HepG2 (cell line): Measurements from ENCODE around the gene KDM1B. TPM values are rescaled to one million over a fixed set of nuclear protein-coding genes. Genes with fewer than 3 reads are reported as not detected.
A peak's percentile ranks its signal among the peaks of the same experiment; 100 is the strongest.

Source experiments
- GATA4 ChIP-seq: sonication (generic); IDR thresholded peaks from 2 replicates; pipeline ENCODE4 v1.6.1; 2016; ENCODE audit warnings: antibody characterized with exemption, low read depth, borderline replicate concordance
- GFI1 ChIP-seq: sonication (generic); formaldehyde crosslinking; IDR thresholded peaks from 2 replicates; pipeline ENCODE4 v1.5.0; 2020; ENCODE audit warnings: missing genetic modification reagents, mild to moderate bottlenecking, borderline replicate concordance
- RCOR2 ChIP-seq: IDR thresholded peaks from 2 replicates; pipeline ENCODE4 v1.6.1; 2016; ENCODE audit warnings: missing biosample characterization, missing genetic modification reagents
- RNF2 ChIP-seq: fragments of 450-650 bp; conservative IDR thresholded peaks from 2 replicates; pipeline ENCODE4 v1.6.1; 2016; ENCODE audit warnings: low read depth
- RXRB ChIP-seq: IDR thresholded peaks from 2 replicates; pipeline ENCODE4 v1.6.1; 2016; ENCODE audit warnings: borderline replicate concordance, missing genetic modification reagents, missing compliant biosample characterization
- THAP11 ChIP-seq: IDR thresholded peaks from 2 replicates; pipeline ENCODE4 v1.6.1; 2016; ENCODE audit warnings: missing biosample characterization, missing genetic modification reagents
- ZFP36L2 ChIP-seq: sonication (generic); formaldehyde crosslinking; IDR thresholded peaks from 2 replicates; pipeline ENCODE4 v1.4.0; 2020; ENCODE audit warnings: missing genetic modification reagents
- ZNF253 ChIP-seq: sonication (generic); formaldehyde crosslinking; IDR thresholded peaks from 2 replicates; pipeline ENCODE4 v1.8.0; 2022; ENCODE audit warnings: mild to moderate bottlenecking, missing genetic modification reagents, borderline replicate concordance
- ZNF296 ChIP-seq: sonication (generic); formaldehyde crosslinking; conservative IDR thresholded peaks from 2 replicates; pipeline ENCODE4 v1.5.0; 2020; ENCODE audit warnings: mild to moderate bottlenecking, missing genetic modification reagents
- ZNF570 ChIP-seq: sonication (generic); formaldehyde crosslinking; IDR thresholded peaks from 2 replicates; pipeline ENCODE4 v1.4.0; 2020; ENCODE audit warnings: mild to moderate bottlenecking, missing genetic modification reagents, borderline replicate concordance
- ZNF614 ChIP-seq: IDR thresholded peaks from 2 replicates; pipeline ENCODE4 v1.6.1; 2018; ENCODE audit warnings: missing biosample characterization, missing genetic modification reagents, inconsistent platforms, borderline replicate concordance
- polyA plus RNA-seq, 8 experiments: library from polyadenylated mRNA; depleted of rRNA in 3 of 8; stranded (reverse) in 7 of 8; unstranded in 1 of 8; fragments of >200 nt; fragmentation: Illumina TruSeq in 4 of 8; extraction: Trizol in 4 of 8; gene quantifications; 2 replicates each; pipeline versions ENCODE4 v1.2.1 to v1.2.3, GENCODE V29; 2011 to 2016; ENCODE audit warnings: low read depth in 4 of 8, missing spikeins in 1 of 8, mixed read lengths in 1 of 8; ENCODE audit not compliant: insufficient read depth in 1 of 8
- total RNA-seq, 5 experiments: library from RNA; depleted of rRNA; stranded (reverse); fragments of >200 nt; fragmentation: Illumina TruSeq; extraction: Trizol; gene quantifications; 2 replicates each; pipeline ENCODE4 v1.2.3, GENCODE V29; 2016; ENCODE audit warnings: low read depth in 1 of 5
- TF ChIP-seq, protein P1 (sequence below): sonication (generic); formaldehyde crosslinking; IDR thresholded peaks from 2 replicates; pipeline ENCODE4 v1.4.0; 2020; ENCODE audit warnings: mild to moderate bottlenecking, missing genetic modification reagents, borderline replicate concordance
- TF ChIP-seq, protein P2 (sequence below): sonication (generic); formaldehyde crosslinking; IDR thresholded peaks from 2 replicates; pipeline ENCODE4 v1.8.1; 2023; ENCODE audit warnings: mild to moderate bottlenecking, missing genetic modification reagents
- TF ChIP-seq, protein P3 (sequence below): sonication (generic); formaldehyde crosslinking; IDR thresholded peaks from 2 replicates; pipeline ENCODE4 v1.5.1; 2020; ENCODE audit warnings: mild to moderate bottlenecking, missing genetic modification reagents
- TF ChIP-seq, protein P4 (sequence below): IDR thresholded peaks from 2 replicates; pipeline ENCODE4 v1.6.1; 2016; ENCODE audit warnings: mild to moderate bottlenecking, missing biosample characterization, missing genetic modification reagents
- TF ChIP-seq, protein P5 (sequence below): sonication (generic); formaldehyde crosslinking; IDR thresholded peaks from 2 replicates; pipeline ENCODE4 v1.5.0; 2020; ENCODE audit warnings: missing genetic modification reagents
- TF ChIP-seq, protein P6 (sequence below): sonication (generic); formaldehyde crosslinking; IDR thresholded peaks from 2 replicates; pipeline ENCODE4 v1.8.1; 2023; ENCODE audit warnings: missing genetic modification reagents, inconsistent platforms, borderline replicate concordance

KDM1B gene
- total and polyA plus RNA-seq, 2 of the 13 experiments (the other 11 are each of a cell fraction or from before 2014, with no cell fraction given) = 9.8 to 13.2 TPM

DNA sequence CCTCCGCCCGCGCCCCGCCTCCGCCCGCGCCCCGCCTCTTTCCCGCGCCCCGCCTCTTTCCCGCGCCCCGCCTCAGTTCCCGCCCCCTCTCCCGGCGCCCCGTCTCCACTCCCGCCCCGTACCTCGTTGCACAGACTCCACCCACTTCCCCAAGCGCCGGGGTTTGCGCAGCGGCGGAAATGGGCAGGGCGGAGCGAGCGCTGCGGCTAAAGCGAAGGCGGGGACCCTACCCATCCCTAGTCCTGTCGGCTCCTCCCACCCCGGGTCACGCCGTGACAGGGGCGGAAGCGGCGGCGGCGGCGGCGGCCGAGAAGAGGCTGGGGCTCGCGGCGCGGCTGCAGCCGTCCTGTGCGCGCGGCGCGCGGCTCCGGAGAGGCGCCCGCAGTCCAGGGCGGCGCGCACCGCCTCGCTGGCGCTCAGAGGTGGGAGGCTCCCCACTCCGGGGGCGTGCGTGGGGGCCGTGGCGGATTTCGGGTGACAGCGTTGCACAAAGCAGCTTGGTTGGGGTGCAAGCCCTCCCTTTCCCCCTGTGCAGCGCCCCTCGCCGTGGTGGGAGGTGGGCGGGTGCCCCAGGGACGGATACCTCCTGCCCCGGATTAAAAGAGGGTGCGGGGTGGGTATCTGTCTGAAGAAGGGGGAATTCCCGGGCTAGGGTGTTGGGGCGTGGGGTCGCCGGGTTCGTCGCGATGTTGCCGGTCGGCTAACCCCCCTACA lies at the start of gene KDM1B (continued):
- TF ChIP-seq, protein P1, sequence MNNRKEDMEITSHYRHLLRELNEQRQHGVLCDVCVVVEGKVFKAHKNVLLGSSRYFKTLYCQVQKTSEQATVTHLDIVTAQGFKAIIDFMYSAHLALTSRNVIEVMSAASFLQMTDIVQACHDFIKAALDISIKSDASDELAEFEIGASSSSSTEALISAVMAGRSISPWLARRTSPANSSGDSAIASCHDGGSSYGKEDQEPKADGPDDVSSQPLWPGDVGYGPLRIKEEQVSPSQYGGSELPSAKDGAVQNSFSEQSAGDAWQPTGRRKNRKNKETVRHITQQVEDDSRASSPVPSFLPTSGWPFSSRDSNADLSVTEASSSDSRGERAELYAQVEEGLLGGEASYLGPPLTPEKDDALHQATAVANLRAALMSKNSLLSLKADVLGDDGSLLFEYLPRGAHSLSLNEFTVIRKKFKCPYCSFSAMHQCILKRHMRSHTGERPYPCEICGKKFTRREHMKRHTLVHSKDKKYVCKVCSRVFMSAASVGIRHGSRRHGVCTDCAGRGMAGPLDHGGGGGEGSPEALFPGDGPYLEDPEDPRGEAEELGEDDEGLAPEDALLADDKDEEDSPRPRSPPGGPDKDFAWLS = no peak
- 0 out of 2 replicates have a peak, but pooled peaks have one; percentile 51 for TF ChIP-seq RNF2
- TF ChIP-seq, protein P2, sequence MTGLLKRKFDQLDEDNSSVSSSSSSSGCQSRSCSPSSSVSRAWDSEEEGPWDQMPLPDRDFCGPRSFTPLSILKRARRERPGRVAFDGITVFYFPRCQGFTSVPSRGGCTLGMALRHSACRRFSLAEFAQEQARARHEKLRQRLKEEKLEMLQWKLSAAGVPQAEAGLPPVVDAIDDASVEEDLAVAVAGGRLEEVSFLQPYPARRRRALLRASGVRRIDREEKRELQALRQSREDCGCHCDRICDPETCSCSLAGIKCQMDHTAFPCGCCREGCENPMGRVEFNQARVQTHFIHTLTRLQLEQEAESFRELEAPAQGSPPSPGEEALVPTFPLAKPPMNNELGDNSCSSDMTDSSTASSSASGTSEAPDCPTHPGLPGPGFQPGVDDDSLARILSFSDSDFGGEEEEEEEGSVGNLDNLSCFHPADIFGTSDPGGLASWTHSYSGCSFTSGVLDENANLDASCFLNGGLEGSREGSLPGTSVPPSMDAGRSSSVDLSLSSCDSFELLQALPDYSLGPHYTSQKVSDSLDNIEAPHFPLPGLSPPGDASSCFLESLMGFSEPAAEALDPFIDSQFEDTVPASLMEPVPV (CRISPR knock-in tag) = no peak; the same call in 1 of the 2 replicates
- TF ChIP-seq, protein P3, sequence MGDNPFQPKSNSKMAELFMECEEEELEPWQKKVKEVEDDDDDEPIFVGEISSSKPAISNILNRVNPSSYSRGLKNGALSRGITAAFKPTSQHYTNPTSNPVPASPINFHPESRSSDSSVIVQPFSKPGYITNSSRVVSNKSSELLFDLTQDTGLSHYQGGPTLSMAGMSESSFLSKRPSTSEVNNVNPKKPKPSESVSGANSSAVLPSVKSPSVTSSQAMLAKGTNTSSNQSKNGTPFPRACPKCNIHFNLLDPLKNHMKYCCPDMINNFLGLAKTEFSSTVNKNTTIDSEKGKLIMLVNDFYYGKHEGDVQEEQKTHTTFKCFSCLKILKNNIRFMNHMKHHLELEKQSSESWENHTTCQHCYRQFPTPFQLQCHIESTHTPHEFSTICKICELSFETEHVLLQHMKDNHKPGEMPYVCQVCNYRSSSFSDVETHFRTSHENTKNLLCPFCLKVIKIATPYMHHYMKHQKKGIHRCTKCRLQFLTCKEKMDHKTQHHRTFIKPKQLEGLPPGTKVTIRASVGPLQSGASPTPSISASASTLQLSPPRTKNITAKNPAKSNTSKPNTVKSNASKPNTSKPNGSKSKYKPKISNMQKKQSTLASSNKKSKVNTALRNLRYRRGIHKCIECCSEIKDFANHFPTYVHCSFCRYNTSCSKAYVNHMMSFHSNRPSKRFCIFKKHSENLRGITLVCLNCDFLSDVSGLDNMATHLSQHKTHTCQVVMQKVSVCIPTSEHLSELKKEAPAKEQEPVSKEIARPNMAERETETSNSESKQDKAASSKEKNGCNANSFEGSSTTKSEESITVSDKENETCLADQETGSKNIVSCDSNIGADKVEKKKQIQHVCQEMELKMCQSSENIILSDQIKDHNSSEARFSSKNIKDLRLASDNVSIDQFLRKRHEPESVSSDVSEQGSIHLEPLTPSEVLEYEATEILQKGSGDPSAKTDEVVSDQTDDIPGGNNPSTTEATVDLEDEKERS (CRISPR knock-in tag) = no peak
- TF ChIP-seq RXRB (CRISPR knock-in tag) = no peak; the same call in 1 of the 2 replicates
- TF ChIP-seq ZNF570 (CRISPR knock-in tag) = no peak
- no peak for TF ChIP-seq GATA4
- TF ChIP-seq, protein P4, sequence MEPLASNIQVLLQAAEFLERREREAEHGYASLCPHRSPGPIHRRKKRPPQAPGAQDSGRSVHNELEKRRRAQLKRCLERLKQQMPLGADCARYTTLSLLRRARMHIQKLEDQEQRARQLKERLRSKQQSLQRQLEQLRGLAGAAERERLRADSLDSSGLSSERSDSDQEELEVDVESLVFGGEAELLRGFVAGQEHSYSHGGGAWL = peak; percentile 15; the same call in 1 of the 2 replicates
- TF ChIP-seq ZFP36L2 (CRISPR knock-in tag) = no peak
- TF ChIP-seq, protein P5, sequence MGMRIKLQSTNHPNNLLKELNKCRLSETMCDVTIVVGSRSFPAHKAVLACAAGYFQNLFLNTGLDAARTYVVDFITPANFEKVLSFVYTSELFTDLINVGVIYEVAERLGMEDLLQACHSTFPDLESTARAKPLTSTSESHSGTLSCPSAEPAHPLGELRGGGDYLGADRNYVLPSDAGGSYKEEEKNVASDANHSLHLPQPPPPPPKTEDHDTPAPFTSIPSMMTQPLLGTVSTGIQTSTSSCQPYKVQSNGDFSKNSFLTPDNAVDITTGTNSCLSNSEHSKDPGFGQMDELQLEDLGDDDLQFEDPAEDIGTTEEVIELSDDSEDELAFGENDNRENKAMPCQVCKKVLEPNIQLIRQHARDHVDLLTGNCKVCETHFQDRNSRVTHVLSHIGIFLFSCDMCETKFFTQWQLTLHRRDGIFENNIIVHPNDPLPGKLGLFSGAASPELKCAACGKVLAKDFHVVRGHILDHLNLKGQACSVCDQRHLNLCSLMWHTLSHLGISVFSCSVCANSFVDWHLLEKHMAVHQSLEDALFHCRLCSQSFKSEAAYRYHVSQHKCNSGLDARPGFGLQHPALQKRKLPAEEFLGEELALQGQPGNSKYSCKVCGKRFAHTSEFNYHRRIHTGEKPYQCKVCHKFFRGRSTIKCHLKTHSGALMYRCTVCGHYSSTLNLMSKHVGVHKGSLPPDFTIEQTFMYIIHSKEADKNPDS (CRISPR knock-in tag) = no peak
- no peak for TF ChIP-seq ZNF296
- TF ChIP-seq RCOR2 (CRISPR knock-in tag) = no peak
- no peak for TF ChIP-seq ZNF253 (CRISPR knock-in tag)
- TF ChIP-seq THAP11 (CRISPR knock-in tag) = peak; percentile 56; the same call in 1 of the 2 replicates
- TF ChIP-seq ZNF614 = no peak; the same call in 1 of the 2 replicates
- TF ChIP-seq, protein P6, sequence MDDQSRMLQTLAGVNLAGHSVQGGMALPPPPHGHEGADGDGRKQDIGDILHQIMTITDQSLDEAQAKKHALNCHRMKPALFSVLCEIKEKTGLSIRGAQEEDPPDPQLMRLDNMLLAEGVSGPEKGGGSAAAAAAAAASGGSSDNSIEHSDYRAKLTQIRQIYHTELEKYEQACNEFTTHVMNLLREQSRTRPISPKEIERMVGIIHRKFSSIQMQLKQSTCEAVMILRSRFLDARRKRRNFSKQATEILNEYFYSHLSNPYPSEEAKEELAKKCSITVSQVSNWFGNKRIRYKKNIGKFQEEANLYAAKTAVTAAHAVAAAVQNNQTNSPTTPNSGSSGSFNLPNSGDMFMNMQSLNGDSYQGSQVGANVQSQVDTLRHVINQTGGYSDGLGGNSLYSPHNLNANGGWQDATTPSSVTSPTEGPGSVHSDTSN (CRISPR knock-in tag) = no peak
- TF ChIP-seq GFI1 (CRISPR knock-in tag) = no peak
